HT1080 (cell line): Measurements from ENCODE around the gene ZNF335. TPM values are rescaled to one million over a fixed set of nuclear protein-coding genes. Genes with fewer than 3 reads are reported as not detected.
"Not testable (repeated sequence)": the region's sequence is repeated elsewhere in the genome, so short reads cannot be mapped to it uniquely, and the experiment has no call there.

Experiments
- DNase-seq: peaks from one replicate; pipeline ENCODE4 v3.0.0-alpha.2; 2015; ENCODE audit warnings: low read depth
- total RNA-seq: library from RNA; depleted of rRNA; stranded (reverse); fragments of >200 nt; shearing (Covaris generic); gene quantifications from 2 replicates; pipeline ENCODE4 v1.2.3, GENCODE V29; 2014; rRNA removed

ZNF335 gene
- total RNA-seq, 1 experiment from 2014 or later = 18.0 TPM

- DNase-seq = no peak
Measured at GRCh38 chr20:45912344-45912682, 59.7 kb downstream of the ZNF335 start.

GRCh38 chr20:45911486-45912343, 60.3 kb downstream of the ZNF335 start, which contains the start of gene PLTP:
Gene PLTP (minus strand): TSS chr20:45912155. CDS start chr20:45911452, 703 bp downstream.
- no peak for DNase-seq

- DNase-seq = peak; percentile 85
Measured at GRCh38 chr20:45910670-45911485, 61.1 kb downstream of the ZNF335 start.

GRCh38 chr20:45909817-45910669, 62.0 kb downstream of the ZNF335 start:
- DNase-seq = no peak

GRCh38 chr20:45909336-45909808, 62.6 kb downstream of the ZNF335 start:
- DNase-seq = no peak

- no peak for DNase-seq
Measured at GRCh38 chr20:45908084-45908483, 63.9 kb downstream of the ZNF335 start.

GRCh38 chr20:45907219-45907948, 64.6 kb downstream of the ZNF335 start:
- DNase-seq = no peak

GRCh38 chr20:45905505-45906079, 66.4 kb downstream of the ZNF335 start:
- peak; percentile 79 for DNase-seq

- no peak for DNase-seq
Measured at GRCh38 chr20:45904583-45905504, 67.2 kb downstream of the ZNF335 start.

- no peak for DNase-seq
Measured at GRCh38 chr20:45902199-45902701, 69.8 kb downstream of the ZNF335 start.

- DNase-seq = not testable (repeated sequence)
Measured at GRCh38 chr20:45901332-45901731, 70.7 kb downstream of the ZNF335 start.

- DNase-seq = no peak
Measured at GRCh38 chr20:45899046-45899835, 72.8 kb downstream of the ZNF335 start.

Other genes starting within 250 kb of the ZNF335 start
- gene SPINT4, start 249.9 kb downstream of the ZNF335 start, total RNA-seq = not detected in 2 replicates
- gene WFDC3, start 180.3 kb downstream of the ZNF335 start, total RNA-seq = 0.31 and 3.1 TPM in 2 replicates
- gene DNTTIP1, start 180.2 kb downstream of the ZNF335 start, total RNA-seq = 63.7 and 101 TPM in 2 replicates
- gene UBE2C, start 159.6 kb downstream of the ZNF335 start, total RNA-seq = 287 and 392 TPM in 2 replicates
- not detected in 2 replicates for gene TNNC2, start 144.9 kb downstream of the ZNF335 start, total RNA-seq
- 38.5 and 39.6 TPM in 2 replicates for gene SNX21, start 138.4 kb downstream of the ZNF335 start, total RNA-seq
- 38.3 and 43.1 TPM in 2 replicates for gene ACOT8, start 114.8 kb downstream of the ZNF335 start, total RNA-seq
- gene ZSWIM3, start 114.6 kb downstream of the ZNF335 start, total RNA-seq = 6.0 and 6.1 TPM in 2 replicates
- gene ZSWIM1, start 91.0 kb downstream of the ZNF335 start, total RNA-seq = 8.1 and 13.8 TPM in 2 replicates
- 0.33 and 0.34 TPM in 2 replicates for gene SPATA25, start 84.6 kb downstream of the ZNF335 start, total RNA-seq
- gene NEURL2, start 81.0 kb downstream of the ZNF335 start, total RNA-seq = 1.3 and 2.1 TPM in 2 replicates
- gene CTSA, start 80.9 kb downstream of the ZNF335 start, total RNA-seq = 84.1 and 115 TPM in 2 replicates
- gene PLTP, start 60.0 kb downstream of the ZNF335 start, total RNA-seq = 0.16 TPM in 1 of 2 replicates, not detected in the other
- 12.4 and 17.7 TPM in 2 replicates for gene PCIF1, start 37.5 kb downstream of the ZNF335 start, total RNA-seq
- gene MMP9, start 36.7 kb upstream of the ZNF335 start, total RNA-seq = 19.4 and 24.4 TPM in 2 replicates
- 1.3 and 5.1 TPM in 2 replicates for gene SLC12A5, start 57.0 kb upstream of the ZNF335 start, total RNA-seq
- gene NCOA5, start 117.8 kb upstream of the ZNF335 start, total RNA-seq = 20.4 and 24.7 TPM in 2 replicates
- not detected in 2 replicates for gene CD40, start 146.1 kb upstream of the ZNF335 start, total RNA-seq